Neural progenitor cell (in vitro differentiated cells): Measurements from ENCODE around the gene RPL22. TPM values are rescaled to one million over a fixed set of nuclear protein-coding genes. Genes with fewer than 3 reads are reported as not detected.

ENCODE experiments used
- DNase-seq: peaks from one replicate; pipeline ENCODE4 v3.0.0-alpha.2; 2016; ENCODE audit warnings: low spot score
- H2AFZ ChIP-seq: fragments of 200-600 bp; sonication (generic); replicated peaks from 2 replicates; pipeline ENCODE4 v1.6.1; 2016; ENCODE audit warnings: antibody characterized with exemption
- H3F3A ChIP-seq: fragments of 200-600 bp; sonication (generic); 2 replicates; pipeline ENCODE4 v1.6.1; 2016; ENCODE audit warnings: antibody characterized with exemption, low read depth
- H3K27ac ChIP-seq: fragments of 200-600 bp; sonication (generic); 2 replicates; pipeline ENCODE4 v1.5.1; 2016; ENCODE audit warnings: mild to moderate bottlenecking
- H3K27me3 ChIP-seq: fragments of 200-600 bp; sonication (generic); 2 replicates; pipeline ENCODE4 v1.6.1; 2016; ENCODE audit warnings: mild to moderate bottlenecking, moderate library complexity
- H3K36me3 ChIP-seq: fragments of 200-600 bp; sonication (generic); 2 replicates; pipeline ENCODE4 v1.5.1; 2016
- H3K4me1 ChIP-seq: fragments of 200-600 bp; sonication (generic); 2 replicates; pipeline ENCODE4 v1.6.1; 2016; ENCODE audit warnings: mixed run types
- H3K4me2 ChIP-seq: fragments of 200-600 bp; sonication (generic); 2 replicates; pipeline ENCODE4 v1.6.1; 2016
- H3K4me3 ChIP-seq: fragments of 200-600 bp; sonication (generic); 2 replicates; pipeline ENCODE4 v1.5.1; 2016
- H3K79me2 ChIP-seq: fragments of 200-600 bp; sonication (generic); 2 replicates; pipeline ENCODE4 v1.6.1; 2016; ENCODE audit warnings: low read depth
- H3K9ac ChIP-seq: fragments of 200-600 bp; sonication (generic); 2 replicates; pipeline ENCODE4 v1.6.1; 2016
- H3K9me3 ChIP-seq: fragments of 200-600 bp; sonication (generic); 2 replicates; pipeline ENCODE4 v1.5.1; 2016; ENCODE audit warnings: low read depth
- H4K20me1 ChIP-seq: fragments of 200-600 bp; sonication (generic); 2 replicates; pipeline ENCODE4 v1.6.1; 2016; ENCODE audit warnings: low read depth
- H3K27ac Mint-ChIP-seq: 3 replicates; pipeline ENCODE4 v1.8.0; 2021; ENCODE audit warnings: mixed read lengths
- H3K27me3 Mint-ChIP-seq: 2 replicates; pipeline ENCODE4 v1.8.0; 2022; ENCODE audit warnings: low read depth, mild to moderate bottlenecking, inconsistent platforms, moderate library complexity, mixed read lengths; ENCODE audit not compliant: insufficient read depth
- H3K36me3 Mint-ChIP-seq: 3 replicates; pipeline ENCODE4 v1.8.0; 2021; ENCODE audit warnings: mixed read lengths
- H3K4me1 Mint-ChIP-seq: 3 replicates; pipeline ENCODE4 v1.8.0; 2021; ENCODE audit warnings: mixed read lengths
- H3K4me3 Mint-ChIP-seq: 3 replicates; pipeline ENCODE4 v1.8.0; 2021; ENCODE audit warnings: mild to moderate bottlenecking, moderate library complexity, mixed read lengths
- H3K9me3 Mint-ChIP-seq: 3 replicates; pipeline ENCODE4 v1.8.0; 2020; ENCODE audit warnings: mixed read lengths
- EZH2 ChIP-seq: fragments of 200-600 bp; sonication (generic); IDR thresholded peaks from 2 replicates; pipeline ENCODE4 v1.6.1; 2017; ENCODE audit warnings: antibody characterized with exemption, mild to moderate bottlenecking, moderate library complexity
- EZH2phosphoT487 ChIP-seq: fragments of 200-600 bp; sonication (generic); IDR thresholded peaks from 2 replicates; pipeline ENCODE4 v1.6.1; 2017; ENCODE audit warnings: antibody characterized with exemption
- total RNA-seq: library from RNA; depleted of rRNA; stranded (reverse); fragments of >200 nt; gene quantifications from 2 replicates; pipeline ENCODE4 v1.2.3, GENCODE V29; 2015; ENCODE audit warnings: low replicate concordance
- TF ChIP-seq, protein P1 (sequence below): fragments of 200-600 bp; sonication (generic); IDR thresholded peaks from 2 replicates; pipeline ENCODE4 v1.5.1; 2017; ENCODE audit warnings: antibody characterized with exemption, mild to moderate bottlenecking

Gene RPL22
- total RNA-seq, 1 donor from 2014 or later = 410 TPM

DNA sequence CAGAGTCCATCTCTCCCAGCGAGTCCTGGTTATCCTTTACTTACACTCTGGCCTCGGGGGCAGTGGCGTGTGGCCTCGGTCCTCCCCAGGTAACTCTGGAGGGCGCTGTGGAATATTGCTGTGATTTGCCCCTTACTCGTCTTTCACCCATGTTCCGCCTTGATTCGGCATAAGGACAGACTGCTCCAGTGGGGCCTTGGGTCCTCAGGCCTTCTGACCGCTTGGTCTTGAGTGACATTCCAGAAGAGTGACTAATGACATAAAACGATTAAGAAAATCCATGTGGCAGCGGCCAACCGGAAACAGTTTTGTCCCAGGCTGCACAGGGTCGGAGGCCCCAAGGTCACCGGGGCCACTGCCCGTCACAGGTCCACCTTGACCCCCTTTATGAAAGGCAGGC, 25.3 kb upstream of the RPL22 start:
- Histone ChIP-seq H3K36me3 (peaks cover 8% of the 10 kb centered on the region), H3K4me1 (no peaks in the 10 kb centered on the region), H3K9ac (no peak overlapping the region), H3K27me3 (no peaks in the 10 kb centered on the region), H4K20me1 (peaks cover 45% of the 10 kb centered on the region), H3K79me2 (peaks cover 12% of the 10 kb centered on the region), H2AFZ (no peak overlapping the region), H3K9me3 (no peaks in the 10 kb centered on the region), H3K4me3 (no peak overlapping the region), H3K27ac (no peak overlapping the region), H3K4me2 (no peak overlapping the region), H3F3A (peaks cover 25% of the 10 kb centered on the region)
- Mint-ChIP-seq H3K9me3 (no peaks in the 10 kb centered on the region), H3K4me1 (peaks cover 22% of the 10 kb centered on the region), H3K4me3 (peak overlapping the region; percentile 24), H3K36me3 (peaks cover 31% of the 10 kb centered on the region), H3K27me3 (peaks cover 3% of the 10 kb centered on the region), H3K27ac (no peak overlapping the region)
- no peak for DNase-seq
- no peak for TF ChIP-seq EZH2phosphoT487
- TF ChIP-seq, protein P1, sequence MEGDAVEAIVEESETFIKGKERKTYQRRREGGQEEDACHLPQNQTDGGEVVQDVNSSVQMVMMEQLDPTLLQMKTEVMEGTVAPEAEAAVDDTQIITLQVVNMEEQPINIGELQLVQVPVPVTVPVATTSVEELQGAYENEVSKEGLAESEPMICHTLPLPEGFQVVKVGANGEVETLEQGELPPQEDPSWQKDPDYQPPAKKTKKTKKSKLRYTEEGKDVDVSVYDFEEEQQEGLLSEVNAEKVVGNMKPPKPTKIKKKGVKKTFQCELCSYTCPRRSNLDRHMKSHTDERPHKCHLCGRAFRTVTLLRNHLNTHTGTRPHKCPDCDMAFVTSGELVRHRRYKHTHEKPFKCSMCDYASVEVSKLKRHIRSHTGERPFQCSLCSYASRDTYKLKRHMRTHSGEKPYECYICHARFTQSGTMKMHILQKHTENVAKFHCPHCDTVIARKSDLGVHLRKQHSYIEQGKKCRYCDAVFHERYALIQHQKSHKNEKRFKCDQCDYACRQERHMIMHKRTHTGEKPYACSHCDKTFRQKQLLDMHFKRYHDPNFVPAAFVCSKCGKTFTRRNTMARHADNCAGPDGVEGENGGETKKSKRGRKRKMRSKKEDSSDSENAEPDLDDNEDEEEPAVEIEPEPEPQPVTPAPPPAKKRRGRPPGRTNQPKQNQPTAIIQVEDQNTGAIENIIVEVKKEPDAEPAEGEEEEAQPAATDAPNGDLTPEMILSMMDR = no peak
- TF ChIP-seq EZH2 = no peak

DNA sequence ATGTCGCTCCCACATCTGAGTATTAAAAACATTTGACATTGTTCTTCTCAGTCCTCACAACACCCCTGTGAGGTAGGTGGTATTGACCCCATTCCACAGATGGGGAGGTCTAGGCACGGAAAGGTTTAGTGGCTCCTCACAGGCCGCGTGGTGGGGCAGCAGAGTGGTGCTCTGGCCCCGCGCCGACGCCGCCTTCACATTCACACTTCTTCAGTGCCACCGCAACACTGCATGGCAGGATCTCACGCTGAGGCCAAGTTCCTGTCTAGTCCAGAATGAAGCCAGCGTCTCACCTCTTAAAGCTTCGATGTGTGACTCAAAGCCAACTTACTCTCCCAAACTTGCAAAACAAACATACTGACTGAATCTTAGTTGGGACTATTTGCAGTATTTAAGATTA, 24.2 kb upstream of the RPL22 start:
- peaks cover 31% of the 10 kb centered on the region for H3K36me3 Mint-ChIP-seq

DNA sequence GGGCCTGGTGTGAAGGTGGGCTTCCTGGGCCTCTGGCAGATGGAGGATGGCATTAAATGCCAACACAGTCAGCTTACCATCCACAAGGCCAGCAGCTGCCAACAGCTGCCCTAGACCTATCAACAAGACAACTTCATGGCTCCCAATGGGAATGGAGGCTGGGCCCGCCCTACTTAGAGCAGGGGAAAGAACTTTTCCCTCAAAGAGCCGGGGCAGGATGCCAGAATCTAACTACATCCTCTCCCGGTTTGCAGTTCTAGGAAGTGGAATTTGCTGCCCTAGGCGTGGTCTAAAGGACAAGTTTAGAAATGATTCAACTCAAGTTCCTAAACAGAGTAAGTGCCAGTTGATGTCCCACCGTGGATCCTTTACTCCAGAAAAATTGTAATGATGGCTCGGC, 23.2 kb upstream of the RPL22 start:
- peaks cover 7% of the 10 kb centered on the region for H3K79me2 ChIP-seq
- peaks cover 22% of the 10 kb centered on the region for H3K4me1 Mint-ChIP-seq
- no peak overlapping the region for H3K27ac Mint-ChIP-seq
- H3K27me3 ChIP-seq = no peaks in the 10 kb centered on the region
- TF ChIP-seq EZH2phosphoT487 (no peak), EZH2 (no peak)
- TF ChIP-seq, protein P1 = no peak
- H3K36me3 Mint-ChIP-seq = peaks cover 31% of the 10 kb centered on the region
- no peaks in the 10 kb centered on the region for H3K9me3 ChIP-seq
- H3F3A ChIP-seq = peaks cover 21% of the 10 kb centered on the region
- H4K20me1 ChIP-seq = peaks cover 37% of the 10 kb centered on the region
- no peak overlapping the region for H3K4me3 ChIP-seq
- H3K4me1 ChIP-seq = no peaks in the 10 kb centered on the region
- no peak overlapping the region for H3K9ac ChIP-seq
- peaks cover 8% of the 10 kb centered on the region for H3K36me3 ChIP-seq
- H2AFZ ChIP-seq = no peak overlapping the region
- H3K27ac ChIP-seq = no peak overlapping the region
- peaks cover 3% of the 10 kb centered on the region for H3K27me3 Mint-ChIP-seq
- no peaks in the 10 kb centered on the region for H3K9me3 Mint-ChIP-seq
- H3K4me2 ChIP-seq = no peak overlapping the region
- no peak overlapping the region for H3K4me3 Mint-ChIP-seq
- DNase-seq = no peak

More for the DNA sequence above, 24.2 kb upstream of the RPL22 start:
- no peak overlapping the region for H3K4me3 ChIP-seq
- no peak overlapping the region for H3K4me2 ChIP-seq
- no peaks in the 10 kb centered on the region for H3K27me3 ChIP-seq
- Mint-ChIP-seq H3K27ac (no peak overlapping the region), H3K4me1 (peaks cover 22% of the 10 kb centered on the region), H3K27me3 (peaks cover 3% of the 10 kb centered on the region), H3K9me3 (no peaks in the 10 kb centered on the region), H3K4me3 (no peak overlapping the region)
- TF ChIP-seq, protein P1 = no peak
- TF ChIP-seq EZH2 = no peak
- no peak for TF ChIP-seq EZH2phosphoT487
- peaks cover 8% of the 10 kb centered on the region for H3K36me3 ChIP-seq
- DNase-seq = no peak
- H3K27ac ChIP-seq = no peak overlapping the region
- no peak overlapping the region for H2AFZ ChIP-seq
- H3K9ac ChIP-seq = no peak overlapping the region
- H3K4me1 ChIP-seq = no peaks in the 10 kb centered on the region
- peaks cover 45% of the 10 kb centered on the region for H4K20me1 ChIP-seq
- H3K79me2 ChIP-seq = peaks cover 12% of the 10 kb centered on the region
- no peaks in the 10 kb centered on the region for H3K9me3 ChIP-seq
- peaks cover 25% of the 10 kb centered on the region for H3F3A ChIP-seq
